ENCODE data around the gene GRIN2C. TPM values are rescaled to one million over a fixed set of nuclear protein-coding genes. Genes with fewer than 3 reads are reported as not detected.

The GRIN2C gene
- total and polyA plus RNA-seq, 9 of the 15 experiments (the other 6 are each of a cell fraction or from before 2014, with no cell fraction given): under 0.01 to 0.33 (median 0.10) TPM; not detected in 2

- no peak for TF ChIP-seq CTCF (IDR thresholded peaks at IDR 0.05 in 2 of 3, conservative IDR thresholded peaks at IDR 0.05 in 1 of 3; ENCODE audit: insufficient read depth in 2 of 3, low read depth in 1 of 3, low read length in 3 of 3)
- TF ChIP-seq ZNF561 (CRISPR knock-in tag; conservative IDR thresholded peaks at IDR 0.05): no peak
- TF ChIP-seq TFAP4 (CRISPR knock-in tag; IDR thresholded peaks at IDR 0.05; ENCODE audit: borderline replicate concordance): no peak
- no peak for TF ChIP-seq RBM15 (IDR thresholded peaks at IDR 0.05; ENCODE audit: insufficient read depth, low read length)
- no peak for TF ChIP-seq MAFF (IDR thresholded peaks at IDR 0.05; ENCODE audit: low read length)
- no peak for TF ChIP-seq PHF21A (IDR thresholded peaks at IDR 0.05; ENCODE audit: borderline replicate concordance, low read depth)
- TF ChIP-seq CTBP1 (IDR thresholded peaks at IDR 0.05; ENCODE audit: borderline replicate concordance): peak; percentile 93
- TF ChIP-seq ELK3 (CRISPR knock-in tag; IDR thresholded peaks at IDR 0.05): no peak
- TF ChIP-seq MECOM (CRISPR knock-in tag; IDR thresholded peaks at IDR 0.05): no peak; the same call in 1 of the 2 replicates
- no peak for TF ChIP-seq CHD2 (IDR thresholded peaks at IDR 0.05; ENCODE audit: low read depth, low read length)
- TF ChIP-seq NR2C2 (CRISPR knock-in tag; IDR thresholded peaks at IDR 0.05): 0 out of 2 replicates have a peak, but pooled peaks have one; percentile 65
- peak; percentile 97 for TF ChIP-seq NR2C2 (tag; IDR thresholded peaks at IDR 0.05)
- no peak for TF ChIP-seq JUNB (CRISPR knock-in tag; conservative IDR thresholded peaks at IDR 0.05)
- peak; percentile 77 for TF ChIP-seq ZBTB40 (IDR thresholded peaks at IDR 0.05)
- no peak for TF ChIP-seq ZBTB40 (CRISPR knock-in tag; IDR thresholded peaks at IDR 0.05)
- TF ChIP-seq BRD4 (IDR thresholded peaks at IDR 0.05): no peak
Measured at GRCh38 chr17:74868251-74868907, 8.7 kb upstream of the GRIN2C start (continued).

Data from K562 (cell line).